Measurements from ENCODE around the gene ARHGAP40.

Gene ARHGAP40

DNA sequence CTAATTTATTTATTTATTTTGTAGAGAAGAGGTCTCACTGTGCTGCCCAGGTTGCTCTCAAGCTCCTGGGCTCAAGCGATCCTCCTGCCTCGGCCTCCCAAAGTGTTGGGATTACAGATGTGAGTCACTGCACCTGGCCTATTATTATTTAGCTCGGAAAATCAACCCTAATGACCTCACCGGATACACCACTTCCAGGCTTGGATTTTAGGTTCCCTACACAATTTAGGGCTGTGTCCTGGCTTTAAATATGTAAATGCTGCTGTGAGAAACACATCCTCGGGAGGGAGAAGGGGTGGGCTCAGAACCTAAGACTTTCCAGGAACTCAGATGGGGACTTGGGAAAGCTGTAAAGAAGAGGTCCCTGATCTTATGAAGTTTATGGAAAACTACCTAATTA lies 71.7 kb downstream of the ARHGAP40 start:
- no peaks in the 10 kb centered on the region; the same call in 1 of the 2 replicates for H3K27me3 ChIP-seq
- no peaks in the 10 kb centered on the region for H3K36me3 ChIP-seq
- no peak for TF ChIP-seq CTCF (IDR thresholded peaks at IDR 0.05; ENCODE audit: low read depth, low read length)
- H3K4me3 ChIP-seq (ENCODE audit: low read depth, low read length), result peak overlapping the region; percentile 84; the same call in 1 of the 2 replicates
- DNase-seq, result no peak
- H3K4me1 ChIP-seq, result peaks cover 6% of the 10 kb centered on the region; the same call in 1 of the 2 replicates
- H3K9me3 ChIP-seq, result no peaks in the 10 kb centered on the region

DNA sequence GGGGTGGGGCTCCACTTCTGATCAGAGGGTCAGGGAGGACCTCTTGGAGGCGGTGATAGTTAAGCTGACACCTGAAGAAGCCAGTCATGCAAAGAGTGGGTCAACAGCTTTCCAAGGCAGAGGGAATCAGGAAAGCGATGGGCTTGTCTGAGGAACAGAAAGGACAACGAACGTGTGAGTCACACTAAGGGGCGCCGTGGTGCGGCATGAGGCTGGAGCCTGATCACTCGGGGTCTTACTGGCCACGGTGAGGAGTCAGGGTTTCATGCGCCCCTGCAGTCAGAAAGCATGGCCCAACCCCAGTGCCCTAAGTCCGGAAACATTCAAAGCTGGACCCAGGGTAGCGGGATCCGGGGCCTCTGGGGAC lies 72.1 kb downstream of the ARHGAP40 start:
- Histone ChIP-seq H3K36me3 (no peaks in the 10 kb centered on the region), H3K27me3 (no peaks in the 10 kb centered on the region; the same call in 1 of the 2 replicates), H3K4me1 (peaks cover 6% of the 10 kb centered on the region; the same call in 1 of the 2 replicates), H3K9me3 (no peaks in the 10 kb centered on the region), H3K4me3 (ENCODE audit: low read depth, low read length) (peak overlapping the region; percentile 84)
- no peak for TF ChIP-seq CTCF (IDR thresholded peaks at IDR 0.05; ENCODE audit: low read depth, low read length)
- DNase-seq, result peak; percentile 36

DNA sequence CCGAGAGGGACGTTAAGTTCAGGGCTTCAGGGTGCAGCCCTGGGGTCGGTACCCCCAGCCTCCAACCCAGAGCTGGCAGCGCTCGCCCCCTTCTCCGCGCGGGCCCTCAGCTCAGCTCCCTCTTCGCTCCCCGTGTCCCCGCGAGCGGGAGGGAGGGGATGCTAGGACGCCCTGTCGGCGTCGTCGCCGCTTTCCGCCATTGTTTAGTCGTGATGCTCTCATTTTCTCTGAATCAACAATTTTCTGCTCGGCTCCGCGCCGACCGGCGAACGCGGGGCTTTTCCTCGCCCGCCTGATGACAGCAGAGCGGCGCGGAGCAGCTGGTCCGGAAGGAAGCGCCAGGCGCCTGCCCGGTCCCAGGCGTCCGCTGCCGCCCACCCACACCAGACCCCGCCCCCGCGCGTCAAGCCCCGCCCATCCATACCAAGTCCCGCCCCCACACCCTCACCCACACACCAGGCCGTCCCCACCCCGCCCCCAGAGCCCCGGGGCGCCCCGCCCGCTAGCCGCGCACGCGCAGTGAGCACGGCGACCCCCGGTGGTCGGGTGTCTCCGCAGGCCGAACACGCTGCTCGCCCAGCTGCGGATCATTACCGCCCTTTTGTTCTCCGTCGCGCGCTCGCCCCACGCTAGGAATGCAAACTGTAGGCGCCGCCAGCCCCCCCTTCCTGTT lies 72.6 kb downstream of the ARHGAP40 start:
- Histone ChIP-seq H3K27me3 (no peaks in the 10 kb centered on the region; the same call in none of the 2 replicates), H3K4me1 (peaks cover 6% of the 10 kb centered on the region; the same call in 1 of the 2 replicates), H3K4me3 (ENCODE audit: low read depth, low read length) (peak overlapping the region; percentile 84), H3K9me3 (no peaks in the 10 kb centered on the region), H3K36me3 (no peaks in the 10 kb centered on the region)
- TF ChIP-seq CTCF (IDR thresholded peaks at IDR 0.05; ENCODE audit: low read depth, low read length), result no peak
- peak; percentile 91 for DNase-seq

DNA sequence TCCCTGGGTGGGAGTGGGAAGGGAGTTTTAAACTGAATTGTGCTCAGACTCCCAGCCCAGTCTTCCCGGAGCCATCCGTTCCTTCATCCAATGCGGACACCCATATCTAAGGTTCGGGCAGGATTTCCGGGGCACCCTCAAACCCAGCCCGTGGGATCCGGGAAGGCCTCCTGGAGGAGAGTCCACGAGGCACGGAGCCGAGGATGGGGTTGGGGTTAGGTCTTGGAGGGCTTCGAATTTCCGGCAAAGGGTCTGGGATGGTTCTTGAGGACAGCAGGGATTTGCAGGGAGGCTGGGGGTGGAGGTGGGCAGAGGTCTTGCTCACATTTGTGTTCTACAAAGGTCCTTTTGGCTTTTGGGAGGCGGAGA lies 73.1 kb downstream of the ARHGAP40 start:
- no peaks in the 10 kb centered on the region for H3K36me3 ChIP-seq
- peaks cover 2% of the 10 kb centered on the region for H3K27me3 ChIP-seq
- peak overlapping the region; percentile 12; the same call in 1 of the 2 replicates for H3K4me3 ChIP-seq (ENCODE audit: low read depth, low read length)
- H3K4me1 ChIP-seq, result peaks cover 6% of the 10 kb centered on the region; the same call in 1 of the 2 replicates
- no peaks in the 10 kb centered on the region for H3K9me3 ChIP-seq
- DNase-seq, result no peak
- no peak for TF ChIP-seq CTCF (IDR thresholded peaks at IDR 0.05; ENCODE audit: low read depth, low read length)

DNA sequence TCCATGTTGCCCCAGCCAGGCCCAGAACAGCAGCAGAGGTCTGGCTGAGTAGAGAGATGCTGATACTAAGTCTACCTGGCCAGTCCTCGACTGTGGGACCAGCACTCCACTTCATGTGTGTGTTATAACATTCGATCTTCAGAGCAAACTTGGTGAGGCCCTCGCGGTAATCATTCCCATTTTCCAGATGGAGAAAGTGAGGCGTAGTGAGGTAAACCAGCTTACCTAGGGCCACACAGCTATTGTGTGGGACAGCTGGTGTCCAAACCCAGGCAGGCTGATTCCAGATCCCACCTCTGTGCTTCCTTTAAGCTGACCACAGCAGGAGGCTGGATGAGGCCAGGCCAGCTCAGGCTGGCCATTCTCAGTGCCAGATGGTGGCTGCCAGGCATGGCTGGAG lies 75.0 kb downstream of the ARHGAP40 start:
- H3K36me3 ChIP-seq, result no peaks in the 10 kb centered on the region
- no peak for DNase-seq
- TF ChIP-seq CTCF (IDR thresholded peaks at IDR 0.05; ENCODE audit: low read depth, low read length), result no peak
- no peaks in the 10 kb centered on the region for H3K9me3 ChIP-seq
- H3K27me3 ChIP-seq, result peaks cover 20% of the 10 kb centered on the region
- no peak overlapping the region for H3K4me3 ChIP-seq (ENCODE audit: low read depth, low read length)
- H3K4me1 ChIP-seq, result no peaks in the 10 kb centered on the region

DNA sequence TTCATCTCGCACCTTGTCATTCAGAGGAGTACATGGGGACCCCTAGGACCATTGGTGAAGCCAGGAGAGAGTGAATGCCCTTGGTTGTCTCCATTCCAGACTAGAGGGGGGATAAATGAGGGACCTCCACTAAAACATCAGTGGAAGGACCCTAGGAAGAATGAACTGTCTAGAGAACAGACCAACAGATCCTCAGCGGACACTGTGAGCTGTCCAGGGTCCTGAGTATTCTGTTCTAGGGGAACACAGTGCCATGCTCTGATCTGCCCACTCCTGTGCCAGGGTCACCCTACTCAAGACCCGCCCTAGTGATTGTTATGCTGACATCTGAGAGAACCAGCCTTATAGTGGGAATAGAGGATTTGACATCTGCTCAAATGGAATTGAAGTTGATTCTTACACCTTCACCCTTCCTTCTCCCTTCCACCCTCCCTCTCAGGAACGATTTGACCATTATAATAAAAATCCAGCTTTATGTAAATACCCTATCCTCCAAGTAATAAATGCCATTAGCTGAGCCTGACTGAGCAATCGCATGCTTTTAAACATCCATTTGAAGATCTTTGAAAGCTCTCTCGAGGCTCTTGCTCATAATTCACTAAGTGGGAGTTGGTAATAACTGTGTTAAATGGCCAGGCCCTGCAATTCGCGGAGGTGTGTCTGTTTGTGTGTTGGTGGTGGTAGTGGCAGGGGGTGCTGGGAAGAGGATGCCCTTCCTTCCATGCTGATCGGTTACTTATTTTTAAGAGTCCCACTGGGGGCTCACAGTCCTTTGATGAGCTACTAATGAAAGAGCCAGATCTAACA lies 79.1 kb downstream of the ARHGAP40 start:
- Histone ChIP-seq H3K36me3 (no peaks in the 10 kb centered on the region), H3K4me1 (no peaks in the 10 kb centered on the region), H3K27me3 (peaks cover 60% of the 10 kb centered on the region), H3K4me3 (ENCODE audit: low read depth, low read length) (no peak overlapping the region), H3K9me3 (no peaks in the 10 kb centered on the region)
- no peak for TF ChIP-seq CTCF (IDR thresholded peaks at IDR 0.05; ENCODE audit: low read depth, low read length)
- no peak for DNase-seq
